Type B pancreatic cell (in vitro differentiated cells): ENCODE results near the gene DNAH6. TPM values are rescaled to one million over a fixed set of nuclear protein-coding genes. Genes with fewer than 3 reads are reported as not detected.

ENCODE experiments used
- DNase-seq: peaks from one replicate; pipeline ENCODE4 v3.0.0; 2021; ENCODE audit warnings: mixed read lengths; ENCODE audit not compliant: unreplicated experiment; ENCODE audit errors: extremely low spot score
- H3K27ac Mint-ChIP-seq: 2 replicates; pipeline ENCODE4 v1.8.0; 2021; ENCODE audit warnings: mild to moderate bottlenecking, mixed read lengths
- H3K27me3 Mint-ChIP-seq: 2 replicates; pipeline ENCODE4 v1.8.0; 2021; ENCODE audit warnings: mixed read lengths
- H3K36me3 Mint-ChIP-seq: 2 replicates; pipeline ENCODE4 v1.8.0; 2021; ENCODE audit warnings: mixed read lengths
- H3K4me1 Mint-ChIP-seq: one replicate; pipeline ENCODE4 v1.8.0; 2021; ENCODE audit warnings: mixed read lengths; ENCODE audit not compliant: unreplicated experiment
- H3K4me3 Mint-ChIP-seq: 2 replicates; pipeline ENCODE4 v1.8.0; 2021; ENCODE audit warnings: mild to moderate bottlenecking, mixed read lengths
- H3K9me3 Mint-ChIP-seq: 2 replicates; pipeline ENCODE4 v1.8.0; 2021; ENCODE audit warnings: mixed read lengths
- total RNA-seq: library from RNA; stranded (reverse); gene quantifications from 2 replicates; pipeline ENCODE4 v1.2.1, GENCODE V29; 2021; ENCODE audit warnings: low replicate concordance
- TF ChIP-seq, protein P1 (sequence below): fragments of 200-600 bp; sonication (generic); conservative IDR thresholded peaks from 2 replicates; pipeline ENCODE4 v1.5.0; 2021; ENCODE audit warnings: antibody characterized with exemption, mild to moderate bottlenecking

The DNAH6 gene
- total RNA-seq, 1 donor from 2014 or later = 3.8 TPM

DNA sequence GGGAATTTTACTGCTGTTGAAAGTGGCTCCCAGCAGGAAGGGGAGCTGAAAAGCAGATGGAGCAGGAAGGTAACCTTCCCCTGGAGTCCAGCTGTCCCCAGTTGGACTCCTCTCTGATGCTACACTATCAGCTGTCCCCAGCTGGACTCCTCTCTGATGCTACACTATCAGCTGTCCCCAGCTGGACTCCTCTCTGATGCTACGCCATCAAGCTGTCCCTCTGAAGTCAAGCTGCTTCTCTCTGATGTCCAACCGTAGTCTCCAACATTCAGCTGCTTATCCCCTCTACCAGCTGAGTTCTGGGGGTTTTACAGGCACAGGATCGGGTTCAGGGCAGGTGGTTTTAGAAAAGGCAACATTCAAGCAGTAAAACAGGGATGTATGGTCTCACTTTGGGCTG is 37.4 kb upstream of the DNAH6 start:
- H3K9me3 Mint-ChIP-seq = peaks cover 11% of the 10 kb centered on the region
- H3K36me3 Mint-ChIP-seq = no peaks in the 10 kb centered on the region
- no peaks in the 10 kb centered on the region for H3K27me3 Mint-ChIP-seq
- H3K27ac Mint-ChIP-seq = no peak overlapping the region
- H3K4me3 Mint-ChIP-seq = no peak overlapping the region
- H3K4me1 Mint-ChIP-seq = no peaks in the 10 kb centered on the region
- TF ChIP-seq, protein P1, sequence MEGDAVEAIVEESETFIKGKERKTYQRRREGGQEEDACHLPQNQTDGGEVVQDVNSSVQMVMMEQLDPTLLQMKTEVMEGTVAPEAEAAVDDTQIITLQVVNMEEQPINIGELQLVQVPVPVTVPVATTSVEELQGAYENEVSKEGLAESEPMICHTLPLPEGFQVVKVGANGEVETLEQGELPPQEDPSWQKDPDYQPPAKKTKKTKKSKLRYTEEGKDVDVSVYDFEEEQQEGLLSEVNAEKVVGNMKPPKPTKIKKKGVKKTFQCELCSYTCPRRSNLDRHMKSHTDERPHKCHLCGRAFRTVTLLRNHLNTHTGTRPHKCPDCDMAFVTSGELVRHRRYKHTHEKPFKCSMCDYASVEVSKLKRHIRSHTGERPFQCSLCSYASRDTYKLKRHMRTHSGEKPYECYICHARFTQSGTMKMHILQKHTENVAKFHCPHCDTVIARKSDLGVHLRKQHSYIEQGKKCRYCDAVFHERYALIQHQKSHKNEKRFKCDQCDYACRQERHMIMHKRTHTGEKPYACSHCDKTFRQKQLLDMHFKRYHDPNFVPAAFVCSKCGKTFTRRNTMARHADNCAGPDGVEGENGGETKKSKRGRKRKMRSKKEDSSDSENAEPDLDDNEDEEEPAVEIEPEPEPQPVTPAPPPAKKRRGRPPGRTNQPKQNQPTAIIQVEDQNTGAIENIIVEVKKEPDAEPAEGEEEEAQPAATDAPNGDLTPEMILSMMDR = no peak
- DNase-seq = no peak

DNA sequence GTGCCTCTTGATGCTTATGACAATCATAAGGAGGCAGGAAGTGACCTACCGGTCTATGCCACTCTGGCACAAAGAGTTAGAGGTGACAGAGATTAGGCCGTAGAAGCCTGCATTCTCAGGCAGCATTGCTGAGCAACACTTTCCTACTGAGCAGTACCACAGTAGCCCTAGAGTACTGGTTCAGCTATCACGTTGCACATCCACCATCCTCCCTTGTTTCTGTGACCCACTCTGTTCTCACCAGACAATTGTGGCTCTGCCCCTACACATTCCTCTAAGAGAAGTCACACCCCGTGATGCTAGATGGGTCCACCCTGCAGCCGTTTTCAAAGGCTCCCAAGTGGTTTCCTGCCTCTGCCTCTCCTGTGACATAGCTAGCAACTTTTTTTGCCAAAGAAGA is 34.6 kb upstream of the DNAH6 start:
- Mint-ChIP-seq H3K4me3 (no peak overlapping the region), H3K36me3 (no peaks in the 10 kb centered on the region), H3K9me3 (peaks cover 6% of the 10 kb centered on the region), H3K27ac (no peak overlapping the region), H3K27me3 (no peaks in the 10 kb centered on the region), H3K4me1 (peaks cover 7% of the 10 kb centered on the region)
- TF ChIP-seq, protein P1 = no peak
- no peak for DNase-seq

DNA sequence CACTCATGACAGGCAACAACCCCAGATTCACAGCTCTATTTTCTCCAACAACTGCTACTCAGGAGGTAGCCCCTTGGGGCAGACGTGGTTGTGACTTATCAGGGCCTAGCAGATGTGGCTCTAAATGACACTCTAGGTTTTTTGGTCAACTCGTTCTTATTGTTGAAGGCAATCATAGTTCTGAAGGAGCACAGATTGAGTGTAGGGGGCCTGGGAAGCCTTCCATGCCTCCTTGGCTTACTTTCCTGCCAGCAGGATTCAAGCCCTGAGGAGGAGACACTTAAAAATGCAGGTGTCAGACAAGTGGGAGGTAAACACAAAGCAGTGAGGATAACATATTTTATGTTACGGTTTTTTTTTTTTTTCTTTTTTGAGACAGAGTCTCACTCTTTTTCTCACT is 33.7 kb upstream of the DNAH6 start:
- Mint-ChIP-seq H3K27ac (no peak overlapping the region), H3K9me3 (peaks cover 4% of the 10 kb centered on the region)

DNA sequence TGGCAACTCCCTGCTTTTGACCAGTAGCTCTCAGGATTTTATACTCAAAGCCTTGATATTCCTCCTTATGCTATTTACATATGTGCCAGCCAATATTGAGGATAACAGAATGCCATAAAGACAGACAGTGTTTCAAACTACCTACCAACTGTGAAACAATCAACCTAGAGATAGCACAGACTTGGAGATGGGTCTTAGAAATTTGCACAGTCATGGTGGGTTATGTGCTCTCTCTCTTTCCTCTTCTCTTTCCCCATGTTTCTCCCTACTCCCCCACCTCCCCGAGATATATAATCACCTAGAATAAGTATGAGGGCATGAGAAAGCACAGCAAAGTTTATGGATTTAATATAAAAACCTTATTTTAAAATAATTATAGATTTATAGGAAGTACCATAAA is 33.0 kb upstream of the DNAH6 start:
- no peak overlapping the region for H3K27ac Mint-ChIP-seq
- peaks cover 14% of the 10 kb centered on the region for H3K4me1 Mint-ChIP-seq
- H3K9me3 Mint-ChIP-seq = no peaks in the 10 kb centered on the region
- H3K4me3 Mint-ChIP-seq = no peak overlapping the region
- no peak for DNase-seq
- H3K36me3 Mint-ChIP-seq = no peaks in the 10 kb centered on the region
- H3K27me3 Mint-ChIP-seq = no peaks in the 10 kb centered on the region
- TF ChIP-seq, protein P1 = no peak

More for the DNA sequence above, 33.7 kb upstream of the DNAH6 start:
- no peak for DNase-seq
- Mint-ChIP-seq H3K27me3 (no peaks in the 10 kb centered on the region), H3K4me3 (no peak overlapping the region), H3K36me3 (no peaks in the 10 kb centered on the region), H3K4me1 (peaks cover 11% of the 10 kb centered on the region)
- TF ChIP-seq, protein P1 = no peak

DNA sequence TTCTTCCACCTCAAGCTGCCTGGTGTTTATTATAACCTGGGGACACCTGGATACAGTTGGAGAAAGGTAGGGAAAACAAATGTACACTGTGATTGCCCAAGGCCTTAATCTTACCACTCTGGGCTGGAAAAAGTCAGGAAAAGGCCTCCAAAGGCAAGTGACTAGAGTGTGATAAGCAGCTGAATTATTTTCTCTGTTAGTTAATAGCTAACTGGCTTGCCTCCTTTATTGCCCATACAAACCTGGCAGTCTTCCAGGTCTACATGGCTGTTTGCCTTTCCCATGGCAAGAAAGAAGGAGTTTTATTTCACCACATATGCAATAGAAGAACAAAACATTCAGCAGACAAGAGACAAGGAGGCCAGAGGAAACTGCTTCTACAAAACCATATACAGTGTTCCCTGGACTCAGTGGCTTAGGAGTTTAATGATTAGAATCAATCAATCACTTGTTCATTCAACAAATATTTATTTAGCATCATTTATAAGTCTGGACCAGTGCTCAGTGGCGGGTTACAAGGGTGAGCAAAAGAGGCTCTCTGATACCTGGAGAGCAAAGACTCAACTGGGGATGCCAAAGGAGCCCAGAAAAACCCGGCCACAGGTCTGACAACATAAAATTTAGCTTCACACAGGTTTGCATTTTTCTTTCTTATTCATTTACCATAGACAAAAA is 29.7 kb upstream of the DNAH6 start:
- Mint-ChIP-seq H3K27me3 (no peaks in the 10 kb centered on the region), H3K36me3 (no peaks in the 10 kb centered on the region), H3K9me3 (no peaks in the 10 kb centered on the region), H3K4me3 (peak overlapping the region; percentile 46), H3K27ac (peak overlapping the region; percentile 17), H3K4me1 (peaks cover 14% of the 10 kb centered on the region)
- no peak for DNase-seq
- TF ChIP-seq, protein P1 = no peak
